Measurements from ENCODE around the gene NCOA3. TPM values are rescaled to one million over a fixed set of nuclear protein-coding genes. Genes with fewer than 3 reads are reported as not detected.

Gene NCOA3
- total RNA-seq, 1 donor from 2014 or later, result 45.9 TPM

GRCh38 chr20:47694021-47694818, 192.5 kb downstream of the NCOA3 start:
- Mint-ChIP-seq H3K27me3 (ENCODE audit: low read depth) (no peaks in the 10 kb centered on the region), H3K27ac (peak overlapping the region; percentile 84), H3K4me1 (peaks cover 26% of the 10 kb centered on the region), H3K36me3 (peaks cover 3% of the 10 kb centered on the region), H3K4me3 (no peak overlapping the region), H3K9me3 (no peaks in the 10 kb centered on the region)
- TF ChIP-seq CTCF (IDR thresholded peaks at IDR 0.05; ENCODE audit: unreplicated experiment), result no peak
- no peak for DNase-seq (ENCODE audit: low spot score in 2 of 2, unreplicated experiment in 2 of 2)

GRCh38 chr20:47696856-47697255, 195.2 kb downstream of the NCOA3 start:
- H3K4me1 Mint-ChIP-seq, result peaks cover 20% of the 10 kb centered on the region
- no peak for DNase-seq (ENCODE audit: low spot score in 2 of 2, unreplicated experiment in 2 of 2)
- no peak overlapping the region for H3K27ac Mint-ChIP-seq
- H3K27me3 Mint-ChIP-seq (ENCODE audit: low read depth), result no peaks in the 10 kb centered on the region
- no peaks in the 10 kb centered on the region for H3K9me3 Mint-ChIP-seq
- H3K4me3 Mint-ChIP-seq, result no peak overlapping the region
- TF ChIP-seq CTCF (IDR thresholded peaks at IDR 0.05; ENCODE audit: unreplicated experiment), result no peak
- H3K36me3 Mint-ChIP-seq, result peaks cover 10% of the 10 kb centered on the region

- Mint-ChIP-seq H3K27me3 (ENCODE audit: low read depth) (no peaks in the 10 kb centered on the region), H3K36me3 (peaks cover 11% of the 10 kb centered on the region), H3K27ac (no peak overlapping the region), H3K4me1 (peaks cover 20% of the 10 kb centered on the region), H3K9me3 (no peaks in the 10 kb centered on the region), H3K4me3 (no peak overlapping the region)
- no peak for TF ChIP-seq CTCF (IDR thresholded peaks at IDR 0.05; ENCODE audit: unreplicated experiment)
- no peak for DNase-seq (ENCODE audit: low spot score in 2 of 2, unreplicated experiment in 2 of 2)
Observed at GRCh38 chr20:47698142-47698541, 196.5 kb downstream of the NCOA3 start.

GRCh38 chr20:47699818-47700217, 198.1 kb downstream of the NCOA3 start:
- Mint-ChIP-seq H3K27ac (no peak overlapping the region), H3K4me1 (peaks cover 23% of the 10 kb centered on the region), H3K9me3 (no peaks in the 10 kb centered on the region), H3K27me3 (ENCODE audit: low read depth) (no peaks in the 10 kb centered on the region), H3K36me3 (peaks cover 14% of the 10 kb centered on the region), H3K4me3 (no peak overlapping the region)
- TF ChIP-seq CTCF (IDR thresholded peaks at IDR 0.05; ENCODE audit: unreplicated experiment), result no peak
- DNase-seq (ENCODE audit: low spot score in 2 of 2, unreplicated experiment in 2 of 2), result no peak

- Mint-ChIP-seq H3K9me3 (no peaks in the 10 kb centered on the region), H3K36me3 (peaks cover 14% of the 10 kb centered on the region), H3K27me3 (ENCODE audit: low read depth) (no peaks in the 10 kb centered on the region), H3K4me3 (no peak overlapping the region), H3K4me1 (peaks cover 23% of the 10 kb centered on the region), H3K27ac (no peak overlapping the region)
- DNase-seq (ENCODE audit: low spot score in 2 of 2, unreplicated experiment in 2 of 2), result no peak
- TF ChIP-seq CTCF (IDR thresholded peaks at IDR 0.05; ENCODE audit: unreplicated experiment), result no peak
Observed at GRCh38 chr20:47700327-47700726, 198.6 kb downstream of the NCOA3 start.
